KBM-7 (cell line): ENCODE results near the gene IGSF21.
"Not testable (repeated sequence)": the region's sequence is repeated elsewhere in the genome, so short reads cannot be mapped to it uniquely, and the experiment has no call there.

ENCODE experiments used
- DNase-seq: peaks from one replicate; pipeline ENCODE4 v3.0.0-alpha.2; 2015
- in situ Hi-C: fragments of 300-500 bp; cut with MboI; formaldehyde crosslinking; loops from 2 replicates; pipeline ENCODE4 v1.14.3; 2020; ENCODE audit warnings: low sequenced_read_pairs, low pct_unique_long_range_greater_than_20kb, mixed read lengths

Gene IGSF21

DNA sequence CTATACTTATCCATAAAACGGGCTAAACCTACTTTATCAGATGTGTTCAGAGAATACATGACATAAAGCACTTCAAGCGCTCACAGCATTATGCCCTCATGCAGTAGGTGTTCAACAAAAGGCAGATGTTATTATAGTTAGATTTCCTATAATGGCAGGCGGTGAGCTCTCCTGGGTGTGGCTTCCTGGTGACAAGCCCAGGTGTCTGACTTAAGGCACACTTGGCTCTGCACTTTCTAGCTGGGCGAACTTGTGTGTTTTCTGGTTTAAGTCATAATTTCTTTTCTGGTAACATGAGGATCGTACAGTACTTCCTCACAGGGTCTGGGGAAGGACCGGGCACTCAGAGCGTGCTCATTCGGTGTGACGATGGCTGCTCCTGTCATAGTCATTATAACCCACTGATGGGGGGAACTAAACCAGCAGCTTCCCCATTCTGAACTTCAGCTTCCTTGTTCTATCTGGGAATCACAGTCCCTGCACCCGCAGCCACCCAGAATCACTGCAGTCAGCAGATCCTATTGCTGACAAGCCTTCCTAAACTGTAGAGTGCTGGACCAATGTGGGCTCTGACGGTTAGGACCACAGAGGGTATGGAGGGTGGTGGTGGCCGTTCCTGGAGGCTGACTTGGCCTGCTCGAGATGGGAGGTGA lies 52.8 kb downstream of the IGSF21 start:
- peak; percentile 79 for DNase-seq
- in situ Hi-C loops: no loop called here

DNA sequence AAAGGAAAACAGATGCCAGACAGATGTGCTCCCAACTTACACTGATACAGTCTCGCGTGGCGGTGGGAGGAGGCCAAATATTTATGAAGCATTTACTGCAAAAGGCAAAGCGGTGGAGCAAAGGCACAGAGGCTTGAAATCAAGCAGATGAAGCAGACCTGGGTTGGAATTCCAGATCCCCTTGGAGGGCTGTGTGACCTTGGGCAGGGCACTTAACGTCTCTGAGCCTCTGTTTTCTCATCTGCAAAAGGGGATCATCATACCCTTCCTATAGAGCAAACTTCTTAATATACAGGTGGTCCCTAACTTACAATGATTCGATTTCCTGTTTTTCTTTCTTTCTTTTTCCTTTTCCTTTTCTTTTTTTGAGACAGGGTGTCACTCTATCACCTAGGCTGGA lies 54.1 kb downstream of the IGSF21 start:
- in situ Hi-C loops: no loop called here
- no peak for DNase-seq

GRCh38 chr1:18165640-18166039 lies 58.0 kb downstream of the IGSF21 start:
- in situ Hi-C loops: not testable (repeated sequence)
- peak; percentile 71 for DNase-seq

- in situ Hi-C loops: no loop called here
- no peak for DNase-seq
Measured at GRCh38 chr1:18166341-18166740, 58.7 kb downstream of the IGSF21 start.

- no peak for DNase-seq
- in situ Hi-C loops: no loop called here
Measured at GRCh38 chr1:18166929-18167328, 59.3 kb downstream of the IGSF21 start.

GRCh38 chr1:18170444-18170843 lies 62.8 kb downstream of the IGSF21 start:
- DNase-seq: no peak
- in situ Hi-C loops: no loop called here

- no peak for DNase-seq
- in situ Hi-C loops: no loop called here
Measured at GRCh38 chr1:18174037-18174436, 66.4 kb downstream of the IGSF21 start.

- in situ Hi-C loops: no loop called here
Measured at GRCh38 chr1:18175051-18175450, 67.5 kb downstream of the IGSF21 start.

GRCh38 chr1:18175530-18176377 lies 68.2 kb downstream of the IGSF21 start:
- DNase-seq: no peak
- in situ Hi-C loops: no loop called here

More at GRCh38 chr1:18175051-18175450, 67.5 kb downstream of the IGSF21 start:
- no peak for DNase-seq

DNA sequence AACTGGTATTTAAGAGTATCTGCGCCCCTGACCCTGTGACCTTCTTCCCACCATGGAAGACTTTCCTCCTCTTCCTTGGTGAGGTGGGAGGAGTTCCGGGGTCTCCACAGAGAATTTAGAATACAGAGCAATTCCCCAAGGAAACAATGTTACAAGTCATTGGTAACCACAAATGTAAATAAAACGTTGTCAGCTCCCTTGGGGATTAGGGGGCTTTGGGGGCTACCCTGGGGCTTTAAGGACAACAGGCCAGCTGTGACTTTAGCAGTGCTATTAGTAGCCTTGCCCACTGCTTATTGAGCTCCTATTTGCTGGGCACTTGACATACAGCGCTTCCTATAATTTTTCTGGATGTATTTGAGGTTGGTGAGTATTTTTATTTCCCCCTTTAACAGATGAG lies 69.0 kb downstream of the IGSF21 start:
- in situ Hi-C loops: no loop called here
- DNase-seq: no peak

- DNase-seq: peak; percentile 30
- in situ Hi-C loops: no loop called here
Measured at GRCh38 chr1:18178111-18178510, 70.5 kb downstream of the IGSF21 start.

DNA sequence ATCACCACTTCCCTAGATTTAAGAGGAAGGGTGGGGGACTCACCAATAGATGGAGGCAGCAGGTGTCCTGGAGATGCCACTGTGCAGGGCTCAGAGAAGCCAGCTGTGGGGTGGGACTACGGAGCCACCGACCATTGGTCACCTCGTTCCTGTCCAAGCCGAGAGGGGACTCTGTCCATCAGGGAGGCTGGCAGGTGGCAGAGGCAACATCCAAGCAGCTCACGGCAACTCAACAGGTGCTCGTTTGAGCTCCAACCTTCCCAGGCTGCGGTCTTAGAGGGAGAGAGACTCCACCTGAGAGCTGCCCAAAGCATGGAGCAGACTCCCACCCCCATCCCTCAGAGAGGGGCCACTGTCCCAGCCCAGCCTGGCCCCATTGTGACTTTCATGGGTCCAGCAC lies 71.4 kb downstream of the IGSF21 start:
- in situ Hi-C loops: no loop called here
- no peak for DNase-seq

GRCh38 chr1:18182398-18183160 lies 75.0 kb downstream of the IGSF21 start:
- in situ Hi-C loops: no loop called here
- no peak for DNase-seq

DNA sequence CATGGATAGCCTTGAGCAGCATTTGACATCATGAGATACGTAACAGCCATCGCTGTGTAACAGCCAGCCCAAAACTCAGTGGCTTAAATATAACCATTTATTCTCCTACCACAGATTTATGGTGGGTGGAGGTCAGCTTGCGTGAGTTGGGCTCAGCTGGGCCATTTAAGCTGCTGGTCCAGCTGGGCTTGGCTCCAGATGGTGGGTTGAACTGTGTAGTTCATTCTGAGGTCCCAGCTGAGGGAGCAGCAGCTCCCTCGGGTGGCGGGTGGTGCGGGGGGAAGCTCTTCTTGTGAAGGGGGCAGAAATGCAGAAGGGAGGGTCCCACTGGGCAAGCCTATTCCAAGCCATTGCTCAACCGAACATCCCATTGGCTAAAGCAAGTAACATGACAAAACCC lies 75.9 kb downstream of the IGSF21 start:
- DNase-seq: no peak
- in situ Hi-C loops: no loop called here

GRCh38 chr1:18187054-18187453 lies 79.5 kb downstream of the IGSF21 start:
- in situ Hi-C loops: no loop called here
- no peak for DNase-seq

- DNase-seq: no peak
- in situ Hi-C loops: no loop called here
Measured at GRCh38 chr1:18188820-18189517, 81.4 kb downstream of the IGSF21 start.

DNA sequence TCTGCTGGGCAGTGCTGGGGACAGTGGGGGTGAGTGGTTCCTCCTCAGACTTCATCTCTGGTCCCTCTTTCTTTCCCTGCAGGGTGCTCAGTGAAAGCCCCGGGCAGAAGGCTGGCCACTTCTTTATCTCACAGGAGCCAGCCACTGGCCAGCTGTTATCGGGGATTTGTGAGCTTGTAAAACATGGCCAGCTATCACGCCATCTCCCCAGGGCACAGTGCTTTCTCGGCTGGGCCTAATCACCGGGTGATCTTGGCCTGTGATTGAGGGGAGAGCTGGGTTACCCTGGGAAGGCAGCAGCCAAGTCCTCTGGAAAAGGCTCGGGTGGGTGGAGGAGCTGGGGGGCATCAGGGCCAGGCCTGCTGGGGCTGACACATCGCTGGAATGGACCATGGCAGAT lies 83.0 kb downstream of the IGSF21 start:
- in situ Hi-C loops: no loop called here
- no peak for DNase-seq

GRCh38 chr1:18191037-18191436 lies 83.4 kb downstream of the IGSF21 start:
- DNase-seq: no peak
- in situ Hi-C loops: no loop called here

DNA sequence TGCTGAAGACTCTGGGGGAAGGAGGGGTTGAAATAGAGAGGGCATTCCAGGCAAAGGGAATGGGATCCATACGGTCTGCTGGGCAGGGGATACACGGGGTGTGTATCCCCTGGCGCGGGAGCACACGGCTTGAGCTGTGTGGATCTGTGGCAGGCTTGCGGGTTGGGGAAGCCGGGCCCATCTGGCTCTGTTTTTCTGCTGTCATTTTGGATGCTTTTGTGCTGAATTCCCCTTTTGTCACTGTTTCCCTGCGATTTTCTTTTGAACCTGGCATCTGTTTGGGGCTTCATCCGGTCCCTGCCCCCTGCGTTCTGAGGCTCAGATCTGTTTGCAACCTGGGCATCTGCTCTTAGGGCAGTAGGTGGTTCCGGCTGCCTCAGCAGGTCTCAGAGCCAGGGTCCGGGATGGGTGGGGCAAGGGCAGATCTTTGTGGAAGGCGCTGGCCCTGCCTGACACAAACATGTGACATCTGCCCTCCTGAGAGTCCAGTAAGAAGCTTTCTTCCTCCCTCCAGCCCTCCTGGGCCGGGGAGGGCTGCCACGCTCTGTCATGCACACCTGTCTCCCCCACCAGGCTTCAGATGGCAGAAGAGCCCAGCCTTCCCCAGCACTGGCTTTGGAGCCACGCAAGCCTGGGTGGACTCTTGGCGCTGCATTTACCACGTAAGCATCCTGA lies 84.0 kb downstream of the IGSF21 start:
- in situ Hi-C loops: no loop called here

More for the DNA sequence above, 84.0 kb downstream of the IGSF21 start:
- no peak for DNase-seq
